WTC11 (cell line): ENCODE data around the gene C19orf67. TPM values are rescaled to one million over a fixed set of nuclear protein-coding genes. Genes with fewer than 3 reads are reported as not detected.

ENCODE experiments used
- ATAC-seq: fragments of 200-7000 bp; cut with Tn5 transposase; 2 replicates; pipeline ENCODE4 v1.10.0; 2021; ENCODE audit warnings: mild to moderate bottlenecking, moderate library complexity
- CTCF ChIA-PET: fragments of 300-600 bp; sonication (Branson Sonifier 250); formaldehyde crosslinking; loops from one replicate; lab custom pipeline; 2021; ENCODE audit warnings: antibody characterized with exemption; lab: Charles Lee
- POLR2A ChIA-PET: fragments of 350-600 bp; sonication (Branson Sonifier 250); formaldehyde crosslinking; loops from one replicate; lab custom pipeline; 2021; ENCODE audit warnings: antibody characterized with exemption; lab: Charles Lee
- DNase-seq: peaks from one replicate; pipeline ENCODE4 v3.0.0; 2021; ENCODE audit warnings: low spot score
- H3K27ac Mint-ChIP-seq: 2 replicates; pipeline ENCODE4 v1.8.0; 2021; ENCODE audit warnings: mixed read lengths
- H3K27me3 Mint-ChIP-seq: 2 replicates; pipeline ENCODE4 v1.8.0; 2021; ENCODE audit warnings: low read depth, mild to moderate bottlenecking, moderate library complexity, mixed read lengths
- H3K36me3 Mint-ChIP-seq: 2 replicates; pipeline ENCODE4 v1.8.0; 2021; ENCODE audit warnings: mixed read lengths
- H3K4me1 Mint-ChIP-seq: 2 replicates; pipeline ENCODE4 v1.8.0; 2022; ENCODE audit warnings: mixed read lengths
- H3K4me3 Mint-ChIP-seq: 2 replicates; pipeline ENCODE4 v1.8.0; 2021; ENCODE audit warnings: mild to moderate bottlenecking, moderate library complexity, mixed read lengths
- H3K9me3 Mint-ChIP-seq: 2 replicates; pipeline ENCODE4 v1.8.0; 2021; ENCODE audit warnings: mixed read lengths
- FOXK1 ChIP-seq: sonication (generic); formaldehyde crosslinking; IDR thresholded peaks from 2 replicates; pipeline ENCODE4 v1.8.0; 2022; ENCODE audit warnings: mild to moderate bottlenecking, moderate library complexity, missing genetic modification reagents
- FOXP1 ChIP-seq: sonication (generic); formaldehyde crosslinking; IDR thresholded peaks from 2 replicates; pipeline ENCODE4 v1.8.0; 2022; ENCODE audit warnings: missing genetic modification reagents, mild to moderate bottlenecking, moderate library complexity, borderline replicate concordance
- GRHL2 ChIP-seq: fragments of 250-450 bp; sonication (Bioruptor Pico); IDR thresholded peaks from 2 replicates; pipeline ENCODE4 v1.8.0; 2022; ENCODE audit warnings: mild to moderate bottlenecking, moderate library complexity; ENCODE audit not compliant: insufficient replicate concordance, severe bottlenecking
- MYBL2 ChIP-seq: sonication (generic); formaldehyde crosslinking; IDR thresholded peaks from 2 replicates; pipeline ENCODE4 v1.8.1; 2023; ENCODE audit warnings: mild to moderate bottlenecking, moderate library complexity, missing genetic modification reagents
- NFE2L1 ChIP-seq: sonication (generic); formaldehyde crosslinking; IDR thresholded peaks from 2 replicates; pipeline ENCODE4 v1.8.1; 2023; ENCODE audit warnings: missing genetic modification reagents
- NFYB ChIP-seq: sonication (generic); formaldehyde crosslinking; conservative IDR thresholded peaks from 2 replicates; pipeline ENCODE4 v1.8.0; 2022; ENCODE audit warnings: low read depth, missing genetic modification reagents
- NR2C2 ChIP-seq: sonication (generic); formaldehyde crosslinking; IDR thresholded peaks from 2 replicates; pipeline ENCODE4 v1.8.0; 2022; ENCODE audit warnings: mild to moderate bottlenecking, missing genetic modification reagents
- ZBTB43 ChIP-seq: sonication (generic); formaldehyde crosslinking; IDR thresholded peaks from 2 replicates; pipeline ENCODE4 v1.8.1; 2023; ENCODE audit warnings: mild to moderate bottlenecking, missing genetic modification reagents
- ZNF232 ChIP-seq: sonication (generic); formaldehyde crosslinking; IDR thresholded peaks from 2 replicates; pipeline ENCODE4 v1.8.0; 2022; ENCODE audit warnings: mild to moderate bottlenecking, missing genetic modification reagents
- ZNF281 ChIP-seq: sonication (generic); formaldehyde crosslinking; IDR thresholded peaks from 2 replicates; pipeline ENCODE4 v1.8.0; 2023; ENCODE audit warnings: mild to moderate bottlenecking, missing genetic modification reagents
- ZNF512 ChIP-seq: sonication (generic); formaldehyde crosslinking; IDR thresholded peaks from 2 replicates; pipeline ENCODE4 v1.8.1; 2022; ENCODE audit warnings: missing genetic modification reagents, borderline replicate concordance
- total RNA-seq: library from RNA; stranded (reverse); gene quantifications from 3 replicates; pipeline ENCODE4 v1.2.3, GENCODE V29; 2021
- TF ChIP-seq, protein P1 (sequence below): sonication (generic); formaldehyde crosslinking; IDR thresholded peaks from 2 replicates; pipeline ENCODE4 v1.8.0; 2023; ENCODE audit warnings: missing genetic modification reagents
- TF ChIP-seq, protein P2 (sequence below): sonication (generic); formaldehyde crosslinking; conservative IDR thresholded peaks from 2 replicates; pipeline ENCODE4 v1.8.1; 2023; ENCODE audit warnings: mild to moderate bottlenecking, low read depth, missing genetic modification reagents, moderate library complexity
- TF ChIP-seq, protein P3 (sequence below): fragments of 250-450 bp; sonication (Bioruptor Pico); IDR thresholded peaks from 2 replicates; pipeline ENCODE4 v1.8.0; 2021; ENCODE audit warnings: mild to moderate bottlenecking
- TF ChIP-seq, protein P4 (sequence below): sonication (generic); formaldehyde crosslinking; IDR thresholded peaks from 2 replicates; pipeline ENCODE4 v1.8.0; 2022; ENCODE audit warnings: mild to moderate bottlenecking, missing genetic modification reagents

The C19orf67 gene
- total RNA-seq, 1 experiment from 2014 or later, result 0.35 TPM

DNA sequence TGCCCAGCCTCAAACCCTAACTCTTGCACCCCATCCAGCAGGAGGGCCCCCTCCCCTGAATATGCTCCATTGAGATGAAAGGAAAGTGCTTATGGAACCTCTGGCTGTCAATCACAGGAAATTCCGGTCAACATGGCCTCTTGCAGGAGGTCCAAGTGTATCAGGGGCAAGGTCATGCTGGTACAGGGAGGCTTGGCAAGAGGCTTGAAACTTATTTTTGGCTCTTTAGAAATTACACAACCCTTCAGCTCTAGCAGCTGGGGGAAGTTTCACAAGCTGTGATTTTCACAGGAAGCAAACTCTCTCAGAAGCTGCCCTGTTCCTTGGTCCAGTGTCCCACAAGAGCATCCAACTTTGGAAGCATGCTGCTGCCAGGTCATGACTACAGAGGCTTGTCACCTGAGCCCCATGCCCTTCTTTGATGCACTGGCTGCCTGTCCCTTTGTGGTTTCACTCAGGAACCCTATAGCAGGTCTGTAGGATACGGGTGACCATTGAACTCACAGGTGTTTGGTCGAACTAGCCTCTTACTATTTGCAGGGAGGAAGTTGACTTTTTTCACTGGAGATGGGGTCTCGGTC is 42.4 kb upstream of the C19orf67 start (continued):
- TF ChIP-seq, protein P1, sequence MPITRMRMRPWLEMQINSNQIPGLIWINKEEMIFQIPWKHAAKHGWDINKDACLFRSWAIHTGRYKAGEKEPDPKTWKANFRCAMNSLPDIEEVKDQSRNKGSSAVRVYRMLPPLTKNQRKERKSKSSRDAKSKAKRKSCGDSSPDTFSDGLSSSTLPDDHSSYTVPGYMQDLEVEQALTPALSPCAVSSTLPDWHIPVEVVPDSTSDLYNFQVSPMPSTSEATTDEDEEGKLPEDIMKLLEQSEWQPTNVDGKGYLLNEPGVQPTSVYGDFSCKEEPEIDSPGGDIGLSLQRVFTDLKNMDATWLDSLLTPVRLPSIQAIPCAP (CRISPR knock-in tag), result no peak
- TF ChIP-seq, protein P2, sequence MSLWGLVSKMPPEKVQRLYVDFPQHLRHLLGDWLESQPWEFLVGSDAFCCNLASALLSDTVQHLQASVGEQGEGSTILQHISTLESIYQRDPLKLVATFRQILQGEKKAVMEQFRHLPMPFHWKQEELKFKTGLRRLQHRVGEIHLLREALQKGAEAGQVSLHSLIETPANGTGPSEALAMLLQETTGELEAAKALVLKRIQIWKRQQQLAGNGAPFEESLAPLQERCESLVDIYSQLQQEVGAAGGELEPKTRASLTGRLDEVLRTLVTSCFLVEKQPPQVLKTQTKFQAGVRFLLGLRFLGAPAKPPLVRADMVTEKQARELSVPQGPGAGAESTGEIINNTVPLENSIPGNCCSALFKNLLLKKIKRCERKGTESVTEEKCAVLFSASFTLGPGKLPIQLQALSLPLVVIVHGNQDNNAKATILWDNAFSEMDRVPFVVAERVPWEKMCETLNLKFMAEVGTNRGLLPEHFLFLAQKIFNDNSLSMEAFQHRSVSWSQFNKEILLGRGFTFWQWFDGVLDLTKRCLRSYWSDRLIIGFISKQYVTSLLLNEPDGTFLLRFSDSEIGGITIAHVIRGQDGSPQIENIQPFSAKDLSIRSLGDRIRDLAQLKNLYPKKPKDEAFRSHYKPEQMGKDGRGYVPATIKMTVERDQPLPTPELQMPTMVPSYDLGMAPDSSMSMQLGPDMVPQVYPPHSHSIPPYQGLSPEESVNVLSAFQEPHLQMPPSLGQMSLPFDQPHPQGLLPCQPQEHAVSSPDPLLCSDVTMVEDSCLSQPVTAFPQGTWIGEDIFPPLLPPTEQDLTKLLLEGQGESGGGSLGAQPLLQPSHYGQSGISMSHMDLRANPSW (CRISPR knock-in tag), result no peak
- TF ChIP-seq NFE2L1 (CRISPR knock-in tag) (no peak), FOXK1 (no peak)
- TF ChIP-seq, all 79 proteins: peak for 0

DNA sequence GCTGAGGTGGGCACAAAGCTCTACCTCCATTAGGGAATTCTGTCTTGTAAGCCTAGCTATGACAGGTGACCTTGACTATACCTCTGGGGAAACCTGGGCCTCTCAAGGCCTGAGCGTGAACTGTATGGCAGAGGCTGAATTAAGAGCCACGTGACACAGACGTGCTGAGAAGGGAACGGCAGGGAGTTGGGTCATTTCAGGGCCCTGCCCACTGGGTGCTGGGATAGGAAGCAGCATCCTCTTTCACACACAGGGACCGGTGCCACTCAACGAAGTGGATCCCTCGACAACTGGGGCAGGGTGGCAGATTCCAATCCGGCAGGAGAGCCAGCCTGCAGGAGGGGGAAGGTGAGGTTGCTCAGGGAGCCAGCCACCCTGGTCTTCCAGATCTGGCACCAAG is 41.6 kb upstream of the C19orf67 start:
- ATAC-seq (no peak), DNase-seq (no peak)
- ChIA-PET CTCF (no interaction called here), POLR2A (no interaction called here)
- Mint-ChIP-seq H3K9me3 (no peaks in the 10 kb centered on the region), H3K36me3 (peaks cover 41% of the 10 kb centered on the region), H3K27me3 (peaks cover 11% of the 10 kb centered on the region; the same call in 1 of the 2 replicates), H3K27ac (no peak overlapping the region), H3K4me1 (no peaks in the 10 kb centered on the region), H3K4me3 (no peak overlapping the region)
- TF ChIP-seq, protein P3, sequence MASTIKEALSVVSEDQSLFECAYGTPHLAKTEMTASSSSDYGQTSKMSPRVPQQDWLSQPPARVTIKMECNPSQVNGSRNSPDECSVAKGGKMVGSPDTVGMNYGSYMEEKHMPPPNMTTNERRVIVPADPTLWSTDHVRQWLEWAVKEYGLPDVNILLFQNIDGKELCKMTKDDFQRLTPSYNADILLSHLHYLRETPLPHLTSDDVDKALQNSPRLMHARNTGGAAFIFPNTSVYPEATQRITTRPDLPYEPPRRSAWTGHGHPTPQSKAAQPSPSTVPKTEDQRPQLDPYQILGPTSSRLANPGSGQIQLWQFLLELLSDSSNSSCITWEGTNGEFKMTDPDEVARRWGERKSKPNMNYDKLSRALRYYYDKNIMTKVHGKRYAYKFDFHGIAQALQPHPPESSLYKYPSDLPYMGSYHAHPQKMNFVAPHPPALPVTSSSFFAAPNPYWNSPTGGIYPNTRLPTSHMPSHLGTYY (CRISPR knock-in tag), result no peak
- no peak for TF ChIP-seq MYBL2 (CRISPR knock-in tag)
- TF ChIP-seq ZBTB43, result no peak
- TF ChIP-seq, protein P4, sequence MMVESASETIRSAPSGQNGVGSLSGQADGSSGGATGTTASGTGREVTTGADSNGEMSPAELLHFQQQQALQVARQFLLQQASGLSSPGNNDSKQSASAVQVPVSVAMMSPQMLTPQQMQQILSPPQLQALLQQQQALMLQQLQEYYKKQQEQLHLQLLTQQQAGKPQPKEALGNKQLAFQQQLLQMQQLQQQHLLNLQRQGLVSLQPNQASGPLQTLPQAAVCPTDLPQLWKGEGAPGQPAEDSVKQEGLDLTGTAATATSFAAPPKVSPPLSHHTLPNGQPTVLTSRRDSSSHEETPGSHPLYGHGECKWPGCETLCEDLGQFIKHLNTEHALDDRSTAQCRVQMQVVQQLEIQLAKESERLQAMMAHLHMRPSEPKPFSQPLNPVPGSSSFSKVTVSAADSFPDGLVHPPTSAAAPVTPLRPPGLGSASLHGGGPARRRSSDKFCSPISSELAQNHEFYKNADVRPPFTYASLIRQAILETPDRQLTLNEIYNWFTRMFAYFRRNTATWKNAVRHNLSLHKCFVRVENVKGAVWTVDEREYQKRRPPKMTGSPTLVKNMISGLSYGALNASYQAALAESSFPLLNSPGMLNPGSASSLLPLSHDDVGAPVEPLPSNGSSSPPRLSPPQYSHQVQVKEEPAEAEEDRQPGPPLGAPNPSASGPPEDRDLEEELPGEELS (CRISPR knock-in tag), result no peak

DNA sequence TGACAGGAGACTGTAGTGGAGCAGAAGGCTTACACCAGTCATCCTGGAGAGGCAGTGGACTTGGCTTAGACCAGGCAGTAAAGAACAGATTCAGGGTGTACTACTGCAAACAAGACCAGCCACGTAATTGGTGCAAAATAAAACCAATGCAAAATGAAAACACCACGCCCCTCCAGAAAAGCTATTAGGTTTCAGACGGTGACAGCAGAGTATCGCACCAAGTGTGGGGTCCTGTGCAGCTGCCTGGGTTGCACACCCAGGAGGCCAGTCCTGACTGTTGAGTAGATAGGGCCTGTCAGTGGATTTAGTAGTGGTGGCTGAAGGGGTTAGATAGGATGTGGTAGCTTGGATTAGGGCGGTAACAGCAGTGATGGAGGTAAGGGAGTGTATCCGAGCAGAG is 37.3 kb upstream of the C19orf67 start:
- peaks cover 30% of the 10 kb centered on the region for H3K36me3 Mint-ChIP-seq
- DNase-seq (no peak), ATAC-seq (no peak)
- POLR2A ChIA-PET, result interaction anchor here (0.7 kb wide), 1 partner anchor 268 kb away, joined by 3 read pairs; no protein-coding TSS in a partner anchor
- CTCF ChIA-PET, result interaction anchor here (0.6 to 1.6 kb wide), 5 partner anchors 9 to 352 kb away, joined by 3 to 6 read pairs (median 3); partner anchors contain the start of genes C19orf67 and PTGER1
- H3K4me1 Mint-ChIP-seq, result peaks cover 9% of the 10 kb centered on the region
- no peak overlapping the region for H3K4me3 Mint-ChIP-seq
- no peaks in the 10 kb centered on the region for H3K9me3 Mint-ChIP-seq
- no peak overlapping the region for H3K27ac Mint-ChIP-seq
- H3K27me3 Mint-ChIP-seq, result peaks cover 3% of the 10 kb centered on the region; the same call in 1 of the 2 replicates
- no peak for TF ChIP-seq ZNF281 (CRISPR knock-in tag)
- no peak for TF ChIP-seq FOXP1
- no peak for TF ChIP-seq ZNF232 (CRISPR knock-in tag)
- no peak for TF ChIP-seq ZNF512 (CRISPR knock-in tag)
- TF ChIP-seq GRHL2 (CRISPR knock-in tag), result no peak
- TF ChIP-seq NR2C2, result no peak
- no peak for TF ChIP-seq NFYB
